GM12864 (cell line): ENCODE results near the gene MEF2C.

Source experiments
- DNase-seq: peaks from one replicate; pipeline ENCODE4 v3.0.0-alpha.2; 2011; ENCODE audit warnings: low read depth
- H3K4me3 ChIP-seq: 2 replicates; pipeline ENCODE4 v1.5.1; 2011; ENCODE audit warnings: mild to moderate bottlenecking, low read depth, low read length, control low read depth
- CTCF ChIP-seq: IDR thresholded peaks from 2 replicates; pipeline ENCODE4 v1.5.1; 2011; ENCODE audit warnings: low read depth, mild to moderate bottlenecking, moderate library complexity, low read length, control low read depth, inconsistent platforms; ENCODE audit errors: missing control alignments

The MEF2C gene

DNA sequence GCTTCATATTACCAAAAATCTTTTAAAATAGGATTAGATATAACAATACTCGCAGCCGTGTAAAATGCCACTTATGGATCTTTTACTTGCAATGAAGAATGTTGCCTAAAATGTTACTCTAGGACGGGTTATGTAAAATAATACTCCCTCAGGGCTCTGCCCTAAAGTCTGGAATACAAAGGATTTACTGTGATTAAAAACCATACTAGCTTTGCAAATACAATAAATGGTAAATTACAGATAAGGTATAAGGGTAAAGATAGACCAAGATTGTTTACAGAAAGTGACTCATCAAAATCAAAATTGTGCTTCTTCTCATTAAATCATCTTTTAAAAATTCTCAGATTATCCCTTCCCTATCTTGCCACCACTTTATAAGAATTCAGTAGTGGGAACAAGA, 163.6 kb downstream of the MEF2C start:
- no peak for TF ChIP-seq CTCF
- DNase-seq, result no peak

DNA sequence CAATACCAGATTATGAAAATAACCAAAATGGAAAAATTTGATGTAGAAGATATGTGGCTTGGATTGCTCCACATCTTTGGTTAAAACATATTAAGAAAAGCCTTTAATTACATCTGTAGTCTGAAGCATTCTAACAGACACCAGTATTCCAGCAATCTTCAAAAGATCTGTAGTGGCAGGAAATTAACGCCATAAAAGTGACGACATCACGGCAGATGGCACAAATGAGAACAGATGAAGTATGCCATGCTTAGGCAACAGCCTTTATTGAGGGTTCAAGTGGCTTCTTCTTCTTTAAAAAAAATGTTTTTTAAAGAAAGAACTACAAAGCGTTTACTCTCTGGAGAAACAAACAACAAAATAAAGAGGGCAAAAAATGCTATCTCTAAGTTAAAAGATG, 164.2 kb downstream of the MEF2C start:
- no peak for DNase-seq
- no peak for TF ChIP-seq CTCF
- H3K4me3 ChIP-seq, result no peak overlapping the region

More for the DNA sequence above, 163.6 kb downstream of the MEF2C start:
- no peak overlapping the region for H3K4me3 ChIP-seq

DNA sequence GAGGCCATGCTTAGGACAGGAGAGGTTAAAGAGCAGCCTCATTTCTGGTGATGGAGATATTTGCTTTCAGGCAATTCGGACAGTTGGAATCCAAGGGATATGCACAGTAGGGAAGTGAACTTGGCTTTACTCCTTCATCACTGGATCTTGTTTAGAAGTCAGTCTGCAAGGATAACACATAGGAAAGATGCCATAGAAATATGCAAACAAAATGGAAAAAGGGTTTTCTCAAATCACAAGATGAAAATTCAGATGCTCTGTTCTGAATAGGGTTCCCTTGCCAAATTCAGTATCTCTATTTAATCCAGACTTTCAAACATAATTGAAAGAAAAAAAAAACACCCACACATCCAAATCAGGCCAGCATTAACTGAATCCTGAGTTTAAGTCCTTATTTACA, 166.9 kb downstream of the MEF2C start:
- DNase-seq, result no peak
- no peak for TF ChIP-seq CTCF
- no peak overlapping the region for H3K4me3 ChIP-seq

DNA sequence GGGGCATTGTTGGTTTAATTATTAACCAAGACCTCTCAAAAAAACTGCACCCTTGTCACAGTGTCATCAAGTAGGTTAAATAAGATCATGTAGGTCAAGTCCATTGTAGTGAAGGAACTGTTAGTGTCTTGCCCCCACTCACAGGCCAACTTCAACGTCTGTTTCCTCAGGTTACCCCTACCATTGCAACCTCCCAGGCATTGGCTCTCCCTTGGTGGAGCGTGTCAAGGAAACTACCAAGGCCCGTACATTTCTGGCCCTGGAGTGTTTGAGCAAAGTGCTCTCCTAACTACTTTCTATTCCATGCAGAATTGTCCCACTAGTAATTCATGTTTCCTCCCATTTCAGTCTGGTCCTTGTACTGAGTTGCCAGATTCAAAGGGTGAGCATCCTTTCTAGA, 167.5 kb downstream of the MEF2C start:
- TF ChIP-seq CTCF, result no peak
- H3K4me3 ChIP-seq, result no peak overlapping the region
- DNase-seq, result no peak

GRCh38 chr5:88713818-88714217, 169.2 kb downstream of the MEF2C start:
- H3K4me3 ChIP-seq, result no peak overlapping the region
- no peak for DNase-seq
- TF ChIP-seq CTCF, result no peak

GRCh38 chr5:88708682-88709398, 174.1 kb downstream of the MEF2C start:
- no peak overlapping the region for H3K4me3 ChIP-seq
- DNase-seq, result no peak
- no peak for TF ChIP-seq CTCF

DNA sequence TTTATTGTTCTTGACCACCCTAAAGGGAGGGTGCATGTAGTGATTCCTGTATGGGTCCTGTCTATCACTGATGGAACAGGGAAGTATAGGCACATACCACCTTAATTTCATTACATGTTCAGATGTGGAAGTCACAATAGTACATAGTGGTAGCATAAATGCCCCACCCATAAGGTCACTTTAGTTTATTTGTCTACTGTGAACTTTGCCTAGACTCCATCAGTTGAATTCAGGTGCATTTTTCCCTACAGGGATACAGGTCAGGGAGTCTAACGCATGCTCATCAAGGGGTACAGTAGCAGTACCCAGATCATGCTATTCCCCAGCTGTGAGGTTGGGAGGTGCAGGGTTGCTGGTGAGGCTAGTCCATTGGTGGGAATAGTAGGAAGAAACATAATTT, 175.0 kb downstream of the MEF2C start:
- TF ChIP-seq CTCF, result no peak
- DNase-seq, result no peak
- H3K4me3 ChIP-seq, result no peak overlapping the region
